ENCODE results near the gene ROMO1. TPM values are rescaled to one million over a fixed set of nuclear protein-coding genes. Genes with fewer than 3 reads are reported as not detected.

Gene ROMO1
- total and polyA plus RNA-seq, 10 of the 15 experiments (the other 5 are each of a cell fraction or from before 2014, with no cell fraction given) = 23.2 to 631 (median 352) TPM

- no peak for FAIRE-seq
- CTCF ChIA-PET = interaction anchor here (0.5 to 1.9 kb wide), 3 partner anchors 12 to 249 kb away, joined by 3 to 9 read pairs (median 5); partner anchors contain the start of gene RBM39
Observed at GRCh38 chr20:35726842-35727711, 27.9 kb downstream of the ROMO1 start.

More at GRCh38 chr20:35726842-35727711, 27.9 kb downstream of the ROMO1 start:
- WGBS (ENCODE audit: insufficient coverage, insufficient replicate concordance, low lambda C conversion rate, missing lambda C conversion rate) = 96% methylated on average over 19 of the region's 20 CpGs
- Histone ChIP-seq H3K9ac (ENCODE audit: control insufficient read depth, insufficient read depth, low read length) (no peak overlapping the region), H3K36me3 (ENCODE audit: control insufficient read depth in 2 of 2, insufficient read depth in 2 of 2, low read length in 1 of 2) (peaks cover 20 to 42% of the 10 kb centered on the region in 2 experiments), H3K9me3 (replicated peaks; ENCODE audit: control insufficient read depth, insufficient read depth, low read length) (no peaks in the 10 kb centered on the region), H4K20me1 (ENCODE audit: control insufficient read depth, insufficient read depth) (peaks cover 21% of the 10 kb centered on the region; the same call in 1 of the 2 replicates), H3K4me3 (no peak overlapping the region), H3K27ac (ENCODE audit: control insufficient read depth, insufficient read depth) (no peak overlapping the region), H3K79me2 (ENCODE audit: control insufficient read depth, insufficient read depth, low read length) (peaks cover 56% of the 10 kb centered on the region), H3K4me1 (ENCODE audit: control insufficient read depth, insufficient read depth, low read length) (no peaks in the 10 kb centered on the region), H2AFZ (ENCODE audit: control insufficient read depth, low read depth, low read length) (no peak overlapping the region), H3K4me2 (ENCODE audit: control insufficient read depth, insufficient read depth) (no peak overlapping the region), H3K27me3 (replicated peaks in 1 of 2; ENCODE audit: control insufficient read depth in 2 of 2, insufficient read depth in 2 of 2, low read length in 1 of 2) (no peaks in the 10 kb centered on the region)
- DNase-seq (ENCODE audit: low read depth, low spot score) = no peak
- peak; percentile 43; the same call in 1 of the 2 replicates for TF ChIP-seq POLR2A (IDR thresholded peaks at IDR 0.05; ENCODE audit: low read depth, low read length)
- no peak for TF ChIP-seq CTCF (IDR thresholded peaks at IDR 0.05 in 2 of 3, conservative IDR thresholded peaks at IDR 0.05 in 1 of 3; ENCODE audit: control insufficient read depth in 2 of 3, extremely low read depth in 1 of 3, insufficient read depth in 1 of 3, low read depth in 3 of 3, low read length in 3 of 3)
- TF ChIP-seq SPI1 (IDR thresholded peaks at IDR 0.05; ENCODE audit: borderline replicate concordance, insufficient read depth, low read depth, low read length) = peak; percentile 12; the same call in 1 of the 2 replicates
- intact Hi-C loops (cut with micrococcal nuclease; ENCODE audit: unreplicated experiment) (no loop called here), in situ Hi-C loops (cut with MboI) (no loop called here)
- RAD21 ChIA-PET (ENCODE audit: unreplicated experiment) = no interaction called here
- SMC1A ChIA-PET (ENCODE audit: uncharacterized antibody, unreplicated experiment) = interaction anchor here (0.6 to 1.1 kb wide), 3 partner anchors 19 to 126 kb away, joined by 3 read pairs; no protein-coding TSS in a partner anchor
- POLR2A ChIA-PET = interaction anchor here (0.6 to 2.8 kb wide), 4 partner anchors 8 to 22 kb away, joined by 3 to 15 read pairs (median 4); no protein-coding TSS in a partner anchor
- no TSS peak for BruUV-seq (replicated peaks)
- ATAC-seq = no peak

All from GM12878 (cell line).